8988T (cell line): ENCODE data around the gene NELFA.

Experiments used
- DNase-seq: peaks from one replicate; pipeline ENCODE4 v3.0.0; 2011

The NELFA gene

DNA sequence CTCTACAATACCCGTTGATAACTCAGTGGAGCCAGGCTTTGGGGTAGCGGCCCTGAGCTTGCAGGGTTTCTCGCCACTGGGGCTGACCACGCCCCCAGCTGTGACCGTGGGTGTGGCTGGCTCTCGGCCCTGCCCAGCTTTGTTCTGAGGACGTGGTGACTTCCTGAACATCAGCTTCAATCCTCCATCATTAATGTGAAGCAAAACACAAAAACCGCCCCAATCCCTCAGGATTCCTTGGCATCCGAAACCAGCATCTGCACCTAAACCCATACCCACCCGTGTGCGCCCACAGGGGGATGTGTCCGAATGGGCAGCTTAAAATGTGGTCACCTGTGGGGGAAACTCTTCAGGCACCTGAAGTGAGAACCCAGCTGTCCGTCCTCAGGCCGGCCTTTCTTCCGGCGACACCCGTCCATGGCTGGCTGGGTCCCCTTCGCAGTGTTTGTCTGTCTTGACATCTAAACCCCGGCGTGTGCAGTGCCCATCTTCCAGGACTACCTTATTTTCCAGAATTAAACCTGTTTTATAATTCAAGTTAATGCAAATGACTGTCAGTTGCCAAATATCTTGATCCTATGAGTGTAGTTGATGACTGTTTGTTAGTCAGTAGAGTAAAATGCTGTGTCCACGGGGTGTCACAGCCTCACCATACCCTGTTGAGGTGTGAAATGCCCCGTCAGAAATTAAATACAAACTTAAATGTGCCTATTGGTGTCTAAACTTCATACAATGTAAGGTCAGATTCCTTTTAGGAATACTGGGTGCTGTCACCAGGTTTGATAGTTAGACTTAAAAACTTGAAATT lies 27.3 kb downstream of the NELFA start:
- DNase-seq = no peak

DNA sequence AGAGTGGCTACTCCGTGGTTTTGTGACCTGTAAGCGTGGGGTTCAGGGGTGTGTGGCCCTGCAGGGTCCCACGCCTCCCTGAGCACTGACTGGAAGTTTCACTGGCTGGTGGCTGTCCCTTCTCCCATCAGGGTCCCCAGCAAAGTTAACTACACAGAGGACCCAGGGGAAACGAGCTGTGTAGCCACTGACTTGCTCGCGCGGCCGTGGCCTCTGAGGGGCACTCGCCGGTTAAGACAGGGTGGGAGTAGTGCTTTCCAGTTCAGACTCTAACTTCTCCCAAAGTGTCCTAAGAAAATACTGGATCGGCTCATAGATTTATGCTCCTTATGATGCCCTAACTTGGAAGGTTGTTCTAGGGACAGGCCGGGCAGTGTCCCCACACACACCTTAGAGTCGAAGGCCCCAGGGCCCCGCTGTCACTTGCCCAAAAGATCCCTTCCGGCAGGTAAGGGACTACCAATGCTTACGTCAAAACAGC lies 28.2 kb downstream of the NELFA start:
- DNase-seq = no peak

DNA sequence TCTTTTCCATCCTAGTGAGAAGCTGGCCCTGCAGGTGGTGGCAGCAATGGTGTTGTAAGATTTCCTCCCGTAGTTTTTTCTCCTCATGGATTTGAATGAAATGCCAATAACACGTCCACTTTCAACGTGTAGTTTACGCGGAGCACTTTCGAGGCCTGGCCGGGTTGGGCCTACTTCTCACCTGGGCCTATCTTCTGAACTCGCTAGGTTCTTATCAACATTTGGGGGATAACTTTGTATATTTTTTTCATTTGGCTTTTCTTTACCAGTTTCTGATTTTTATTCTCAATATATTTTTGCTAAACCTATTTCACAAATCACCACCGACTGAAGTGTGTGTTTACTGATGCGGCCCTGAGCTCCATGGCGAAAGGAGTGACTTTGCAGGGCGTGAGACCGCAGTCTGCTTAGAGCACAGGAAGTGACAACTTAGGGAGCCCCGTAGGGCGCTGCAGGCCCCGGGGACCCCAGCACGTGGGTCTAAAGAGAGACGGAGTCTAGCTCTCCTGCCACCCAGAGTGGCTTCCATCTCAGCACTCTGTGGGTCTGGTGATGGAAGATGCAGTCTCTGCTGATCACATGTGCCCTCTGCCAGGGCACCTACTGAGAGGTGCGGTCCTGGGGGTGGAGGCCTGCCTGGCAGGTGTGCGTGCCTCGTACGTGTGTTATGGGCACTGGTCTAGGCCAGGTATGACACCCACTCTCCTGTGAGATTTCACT lies 29.1 kb downstream of the NELFA start:
- DNase-seq = no peak

DNA sequence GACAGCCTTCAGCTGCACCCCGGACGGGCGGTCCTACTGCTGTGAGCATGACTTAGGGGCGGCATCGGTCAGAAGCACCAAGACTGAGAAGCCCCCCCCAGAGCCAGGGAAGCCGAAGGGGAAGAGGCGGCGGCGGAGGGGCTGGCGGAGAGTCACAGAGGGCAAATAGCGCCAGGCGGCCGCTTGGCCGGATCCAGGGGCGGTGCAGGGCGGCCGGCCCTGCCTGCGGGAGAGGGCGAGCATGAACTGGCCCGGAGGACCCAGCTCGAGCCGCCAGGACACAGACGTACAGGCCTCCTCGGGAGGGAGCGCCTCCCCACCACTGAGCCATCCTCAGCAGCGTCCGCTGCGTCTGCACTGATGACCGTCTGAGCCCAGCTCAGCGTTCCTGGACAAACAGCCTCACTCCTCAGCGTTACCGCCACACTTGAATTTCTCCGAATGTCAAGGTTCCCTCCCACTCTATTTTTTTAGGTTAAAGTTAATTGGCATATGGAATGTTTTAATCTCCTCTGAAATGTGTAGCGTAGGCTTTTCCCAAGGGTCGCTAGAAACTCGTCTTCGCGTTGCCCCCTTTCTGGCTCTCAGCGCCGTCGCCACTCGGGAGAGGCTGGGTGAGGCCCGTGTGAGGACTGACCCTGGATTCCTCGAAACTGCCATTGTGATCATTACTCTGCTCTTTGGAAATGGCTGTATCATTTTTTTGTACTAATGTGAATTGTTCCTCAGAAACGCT lies 29.9 kb downstream of the NELFA start:
- no peak for DNase-seq

DNA sequence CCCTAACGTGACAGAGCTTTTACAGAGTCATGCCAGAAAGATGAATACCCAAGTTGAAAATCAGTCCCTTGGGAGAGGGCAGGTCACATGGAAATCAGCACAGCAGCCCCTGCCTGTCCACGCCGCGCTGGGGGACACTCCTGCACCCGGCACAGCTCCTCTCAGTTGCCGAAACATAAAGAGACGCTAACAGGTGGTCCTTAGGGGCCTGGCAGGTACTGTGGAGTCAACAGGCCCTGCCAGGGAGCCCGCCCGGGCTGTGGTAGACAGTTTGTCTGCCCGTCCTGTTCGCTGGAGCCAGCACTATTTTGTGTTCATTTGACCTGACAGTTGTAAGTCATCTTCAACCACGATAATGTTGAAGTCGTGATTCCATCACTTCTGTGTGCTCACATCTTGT lies 30.5 kb downstream of the NELFA start:
- DNase-seq = no peak

DNA sequence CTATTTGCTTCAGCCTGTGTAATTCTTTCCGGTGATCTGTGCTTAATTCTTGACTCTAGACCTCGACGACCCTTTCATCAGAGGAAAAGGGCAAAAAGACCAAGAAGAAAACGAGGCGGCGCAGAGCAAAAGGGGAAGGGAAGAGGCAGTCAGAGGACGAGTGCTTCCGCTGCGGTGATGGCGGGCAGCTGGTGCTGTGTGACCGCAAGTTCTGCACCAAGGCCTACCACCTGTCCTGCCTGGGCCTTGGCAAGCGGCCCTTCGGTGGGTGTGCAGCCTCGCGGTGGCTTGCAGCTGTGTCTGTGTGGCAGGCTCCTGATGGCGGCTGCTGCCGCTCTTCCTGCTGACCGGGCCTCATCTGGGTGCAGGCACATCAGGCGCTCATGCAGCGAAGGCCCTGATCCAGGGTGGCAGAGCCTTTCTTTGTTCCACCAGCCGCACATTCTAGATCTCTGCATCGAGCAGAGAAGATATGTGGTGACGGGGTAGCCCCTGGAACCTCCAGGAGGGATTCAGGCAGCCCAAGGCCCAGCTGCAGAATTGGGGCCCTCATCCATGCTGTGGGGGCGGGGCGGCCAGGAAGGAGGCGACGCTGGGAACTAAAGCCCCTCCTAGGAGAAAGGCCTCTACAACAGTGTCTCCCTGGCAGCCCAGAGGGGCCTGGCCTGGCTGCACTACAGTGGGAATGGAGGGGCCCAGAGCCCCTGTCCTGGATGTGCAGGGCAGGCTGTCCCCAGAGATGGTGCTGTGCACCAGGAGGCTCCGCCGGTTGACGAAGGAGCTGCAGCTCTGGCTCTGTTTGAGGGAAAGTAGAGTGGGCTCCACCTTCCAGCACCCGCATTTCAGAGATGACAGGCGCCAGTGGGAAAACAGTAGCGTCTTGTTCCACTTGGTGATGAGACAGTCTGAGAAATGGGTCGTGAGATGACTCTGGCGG lies 32.1 kb downstream of the NELFA start:
- no peak for DNase-seq

DNA sequence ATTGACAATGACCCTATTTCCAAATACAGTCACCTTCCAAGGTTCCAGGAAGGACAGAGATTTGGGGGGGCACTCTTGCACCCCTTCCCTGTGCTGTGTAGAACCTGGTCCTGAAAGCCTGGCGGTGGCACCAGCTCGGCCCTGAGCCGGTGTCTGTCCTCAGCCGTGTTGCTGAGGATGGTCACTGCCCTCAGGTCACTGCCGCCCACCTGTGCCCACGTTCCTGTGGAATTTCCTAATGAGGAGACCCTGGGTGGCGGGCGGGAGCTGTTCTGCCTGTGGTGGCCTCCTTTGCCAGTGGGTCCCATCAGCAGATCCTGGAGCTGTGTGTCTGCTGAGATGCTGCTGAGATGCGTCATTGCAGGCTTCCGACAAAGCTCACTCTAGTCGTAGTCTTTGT lies 32.9 kb downstream of the NELFA start:
- no peak for DNase-seq

DNA sequence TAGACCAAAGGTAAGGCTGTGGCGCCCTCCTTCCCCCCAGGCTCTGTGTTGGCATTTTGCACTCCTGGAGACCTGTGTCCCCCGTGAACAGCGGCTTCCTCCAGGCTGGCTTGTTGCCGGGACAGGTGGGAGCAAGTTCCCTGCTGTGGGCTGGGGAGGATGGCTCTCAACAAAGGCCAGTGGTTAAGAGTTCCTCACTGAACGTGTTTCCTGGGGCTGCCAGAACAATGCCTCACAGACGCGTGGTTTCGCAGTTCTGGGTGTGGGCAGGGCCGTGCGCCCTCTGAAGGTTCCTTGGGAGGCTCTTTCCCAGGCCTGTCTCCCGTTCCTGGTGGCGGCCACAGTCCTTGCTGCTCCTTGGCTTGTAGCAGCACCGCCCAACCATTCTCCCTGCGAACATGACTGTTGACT lies 33.4 kb downstream of the NELFA start:
- no peak for DNase-seq

DNA sequence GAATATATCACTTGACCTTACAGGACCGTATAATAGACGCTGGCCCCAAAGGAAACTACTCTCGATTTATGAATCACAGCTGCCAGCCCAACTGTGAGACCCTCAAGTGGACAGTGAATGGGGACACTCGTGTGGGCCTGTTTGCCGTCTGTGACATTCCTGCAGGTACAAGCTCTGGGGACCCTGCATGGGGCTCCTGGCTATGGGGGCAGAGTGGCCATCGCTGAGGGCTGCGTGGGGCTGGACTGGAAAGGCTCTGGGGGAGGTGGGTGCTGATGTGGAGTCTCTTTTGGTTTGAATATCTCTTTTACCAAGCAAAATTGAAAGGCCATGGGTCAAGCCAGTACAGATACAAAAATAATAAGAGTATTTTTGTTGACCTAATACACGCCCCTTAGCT lies 33.9 kb downstream of the NELFA start:
- no peak for DNase-seq

DNA sequence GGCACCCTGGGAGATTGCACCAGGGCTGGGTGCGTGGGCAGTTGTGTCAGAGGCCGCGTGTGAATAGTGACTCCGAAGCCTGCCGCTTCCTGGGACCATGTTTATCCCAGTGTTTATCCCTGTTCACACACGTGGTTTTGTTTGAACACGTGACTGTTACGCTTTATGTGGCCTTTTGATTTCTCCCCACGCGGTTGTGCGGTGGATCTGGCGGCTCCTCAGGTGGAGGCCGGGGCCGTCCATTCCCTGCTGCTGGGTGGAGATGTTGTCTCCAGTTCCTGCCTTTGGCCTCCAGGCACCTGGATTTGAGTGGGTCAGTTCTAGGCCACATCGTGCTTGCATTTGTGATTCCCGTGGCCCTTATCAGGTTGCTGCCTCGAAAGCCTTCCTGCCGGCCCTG lies 35.1 kb downstream of the NELFA start:
- no peak for DNase-seq

DNA sequence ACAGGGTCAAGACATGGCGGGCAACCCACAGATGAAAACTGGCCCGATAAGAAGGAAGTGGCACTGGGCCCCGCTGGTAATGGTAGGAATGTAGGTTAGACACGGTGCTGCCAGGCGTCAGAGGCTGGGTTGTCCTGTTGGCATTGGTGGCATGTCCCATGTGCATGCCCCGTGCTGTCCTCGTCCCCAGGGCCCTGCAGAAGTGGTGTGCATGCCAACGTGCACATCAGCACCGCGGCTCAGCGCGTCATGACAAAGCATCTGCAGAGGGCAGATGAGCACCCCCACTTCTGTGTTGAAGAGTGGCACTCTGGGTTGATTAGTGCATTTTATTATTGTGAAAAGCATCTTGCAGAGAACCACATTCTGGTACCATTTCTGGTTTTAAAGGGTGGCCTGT lies 35.6 kb downstream of the NELFA start:
- DNase-seq = no peak

DNA sequence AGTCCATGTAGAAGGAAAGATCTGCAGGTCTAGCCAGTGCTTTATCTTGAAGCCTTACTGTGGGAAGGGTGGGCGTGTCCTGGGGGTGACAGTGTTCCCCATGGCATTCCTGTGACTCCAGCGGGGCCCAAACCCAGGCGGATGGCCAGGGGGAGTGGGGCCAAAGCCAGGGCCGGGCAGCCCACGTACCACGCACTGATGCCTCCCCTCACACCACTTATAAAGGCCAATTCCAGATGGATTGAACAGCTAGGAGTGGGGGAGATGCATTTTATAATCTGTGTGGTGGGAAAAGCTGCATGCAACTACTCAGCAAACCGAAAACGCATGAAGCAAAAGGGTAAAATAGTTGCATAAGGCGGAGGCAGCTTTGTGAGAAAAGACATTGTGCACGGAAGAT lies 36.4 kb downstream of the NELFA start:
- DNase-seq = no peak

DNA sequence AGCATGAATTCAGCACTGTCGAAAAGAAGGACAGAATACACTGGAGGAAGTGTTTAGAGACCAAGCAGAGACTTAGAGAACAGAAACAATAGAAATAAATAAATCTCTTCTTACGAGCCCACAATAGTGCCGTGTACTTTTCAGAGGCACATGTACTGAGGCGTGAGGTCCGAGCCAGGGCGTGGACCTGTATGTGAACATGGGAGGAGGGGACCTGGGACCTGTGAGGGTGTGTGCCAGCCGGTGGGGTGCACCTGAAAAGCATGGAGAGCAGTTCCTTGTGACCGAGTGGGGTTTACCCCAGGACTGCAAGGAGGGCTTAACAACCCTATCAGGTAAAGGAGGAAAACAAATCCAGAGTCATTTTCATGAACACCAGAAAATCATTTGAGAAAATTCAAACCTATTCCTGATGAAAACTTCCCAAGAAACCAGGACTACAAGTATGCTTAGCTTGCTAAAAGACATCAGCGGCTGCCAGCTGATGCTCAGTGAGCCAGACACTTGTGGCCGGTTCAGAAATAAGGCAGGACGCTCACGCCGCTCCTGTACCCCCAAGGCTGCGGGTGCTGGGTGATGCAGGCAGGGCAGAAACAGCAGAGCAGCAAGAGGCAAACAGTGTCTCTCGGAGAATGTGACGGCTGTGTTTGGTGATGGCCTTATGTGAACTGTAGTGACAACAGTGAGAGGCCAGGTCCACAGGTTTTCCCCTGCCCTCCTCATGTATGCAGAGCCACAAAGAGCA lies 37.1 kb downstream of the NELFA start:
- no peak for DNase-seq

DNA sequence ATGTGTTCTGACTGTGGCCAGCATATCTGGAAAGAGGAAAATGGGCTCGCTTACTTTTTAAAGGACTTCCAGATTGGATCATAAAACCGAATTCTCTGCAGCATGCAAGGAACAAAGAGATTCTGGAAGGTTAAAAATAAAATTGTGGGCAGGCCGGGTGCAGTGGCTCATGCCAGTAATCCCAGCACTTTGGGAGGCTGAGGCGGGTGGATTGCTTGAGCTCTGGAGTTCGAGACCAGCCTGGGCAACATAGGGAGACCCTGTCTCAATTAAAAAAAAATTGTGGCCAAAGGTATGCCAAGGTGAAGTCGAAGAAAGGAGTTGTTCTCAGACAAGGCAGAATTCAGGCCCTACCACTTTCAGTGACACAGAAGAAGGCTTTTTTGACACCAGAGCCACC lies 37.8 kb downstream of the NELFA start:
- DNase-seq = no peak

DNA sequence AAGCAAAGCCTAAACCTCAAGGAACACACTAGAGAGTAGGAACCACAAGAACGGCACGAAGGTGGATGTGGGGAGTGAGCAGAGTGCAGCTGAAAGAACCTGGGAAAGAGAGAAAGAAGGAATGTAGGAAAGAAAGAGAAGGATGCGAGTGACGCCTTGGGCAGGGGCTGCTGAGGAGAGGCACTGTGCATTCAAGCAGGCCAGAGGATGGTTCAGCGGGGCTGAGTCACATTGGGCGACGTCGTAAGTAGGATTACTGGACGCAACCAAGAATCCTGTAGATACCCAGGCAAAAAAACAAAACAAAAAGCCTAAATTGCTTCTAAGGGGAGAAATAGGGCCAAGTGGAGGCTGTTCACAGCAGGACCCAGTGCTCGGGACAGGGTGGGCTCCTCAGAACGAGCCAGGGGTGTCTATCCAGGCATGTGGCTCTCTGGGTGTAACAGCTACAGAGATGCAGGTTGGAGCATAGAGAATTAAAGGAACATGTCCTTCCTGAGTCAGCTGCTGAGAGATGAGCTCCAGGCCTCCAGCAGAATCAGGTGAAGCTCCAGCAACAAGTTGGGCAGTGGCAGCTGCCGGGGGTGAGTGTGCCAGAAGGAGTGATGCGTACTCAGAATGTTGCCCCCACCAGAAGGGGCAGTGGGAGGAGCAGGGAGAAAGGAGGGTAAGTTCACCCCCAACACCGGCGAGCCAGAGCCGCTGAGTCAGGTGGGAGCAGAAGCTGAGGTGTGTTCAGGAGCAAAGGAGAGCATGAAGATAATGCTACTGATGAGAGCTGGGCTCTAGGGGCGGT lies 38.6 kb downstream of the NELFA start:
- DNase-seq = no peak

DNA sequence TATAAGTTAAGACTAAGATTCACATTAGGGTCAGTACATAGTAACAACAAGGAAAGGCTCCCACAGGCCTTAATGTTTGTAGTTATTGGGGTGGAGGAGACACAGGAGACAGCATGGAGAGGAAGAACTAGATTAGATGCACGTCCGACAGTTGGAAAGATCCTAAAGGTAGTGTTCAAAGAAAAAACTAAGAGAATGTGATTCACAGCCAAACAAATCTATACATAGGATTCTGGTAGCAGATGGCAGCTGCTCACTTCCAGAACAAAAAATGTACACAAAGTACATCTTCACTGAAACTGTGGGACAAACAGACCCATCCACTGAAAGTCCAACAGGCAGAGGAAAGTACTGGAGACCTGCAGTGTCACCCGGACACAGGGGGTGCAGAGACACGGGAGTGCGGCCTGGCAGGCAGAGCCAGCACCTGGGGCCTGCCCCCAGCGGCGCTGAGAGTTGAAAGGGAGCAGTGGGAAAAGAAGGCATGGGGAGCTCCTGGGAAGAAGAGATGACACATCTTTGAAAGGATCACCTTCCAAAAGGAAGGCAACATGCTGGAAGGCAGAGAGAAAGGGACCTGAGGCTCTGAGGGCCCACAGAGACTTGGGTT lies 40.0 kb downstream of the NELFA start:
- DNase-seq = no peak

DNA sequence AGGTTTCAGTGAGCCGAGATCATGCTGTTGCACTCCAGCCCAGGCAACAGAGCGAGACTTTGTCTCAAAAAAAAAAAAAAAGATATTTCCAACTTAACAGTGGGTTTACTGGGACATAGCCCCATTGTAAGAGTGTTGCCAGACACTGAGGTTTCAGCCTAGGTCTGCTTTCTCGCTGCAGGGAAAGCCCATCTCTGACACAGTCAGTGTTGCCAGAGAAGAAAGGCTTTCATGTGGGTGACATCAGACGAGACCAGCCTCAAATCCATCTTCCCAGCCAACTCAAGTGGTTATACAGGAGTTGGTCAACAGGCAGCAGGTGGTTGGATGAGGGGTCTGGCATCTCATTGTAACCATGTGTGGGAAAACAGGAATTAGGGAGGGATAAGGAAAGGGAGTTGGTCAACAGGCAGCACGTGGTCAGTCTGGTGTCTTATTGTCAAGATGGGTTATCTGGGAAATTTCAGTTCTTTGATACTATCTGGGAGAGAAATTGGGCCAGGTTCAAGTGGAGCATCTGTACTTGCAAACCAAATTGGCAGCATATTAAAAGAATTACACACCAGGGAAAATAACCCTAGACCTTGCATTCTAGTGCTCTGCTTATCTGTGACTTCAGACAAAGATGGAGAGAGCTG lies 41.1 kb downstream of the NELFA start:
- DNase-seq = no peak

DNA sequence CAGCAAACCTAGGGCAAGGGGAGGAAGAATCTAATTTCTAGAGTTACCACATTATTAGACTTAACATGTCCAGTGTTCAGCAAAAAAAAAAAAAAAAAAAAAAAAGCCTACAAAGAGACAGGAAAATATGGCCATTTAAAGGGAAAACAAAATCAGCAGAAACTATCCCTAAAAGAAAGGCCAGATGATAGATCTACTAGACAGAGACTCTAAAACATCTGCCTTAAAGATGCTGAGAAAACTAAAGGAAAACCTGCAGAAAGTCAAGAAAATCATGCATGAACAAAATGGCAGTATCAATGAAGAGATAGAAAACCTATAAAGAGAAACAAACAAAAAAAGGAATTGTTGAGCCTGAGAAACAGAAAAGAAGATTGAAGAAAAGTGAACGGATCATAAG lies 43.8 kb downstream of the NELFA start:
- no peak for DNase-seq

DNA sequence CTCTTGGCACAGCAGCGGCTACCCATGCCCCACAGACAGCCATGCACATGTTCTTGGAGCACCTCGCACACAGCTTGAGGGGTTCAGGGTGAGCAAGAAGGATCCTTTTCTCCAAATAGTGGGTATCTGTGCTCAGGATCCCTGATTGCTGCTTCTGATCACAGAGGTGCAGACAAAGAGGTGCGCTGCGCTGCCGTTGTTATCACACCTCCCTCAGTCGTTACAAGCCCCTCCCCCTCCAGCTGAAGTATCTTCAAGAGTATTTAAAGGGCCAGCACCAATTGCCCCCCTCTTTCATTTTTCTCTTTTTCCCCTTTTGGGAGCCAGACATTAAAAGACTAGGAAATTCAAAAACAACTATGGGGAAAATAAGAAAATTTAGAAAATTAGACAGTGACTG lies 44.3 kb downstream of the NELFA start:
- no peak for DNase-seq

DNA sequence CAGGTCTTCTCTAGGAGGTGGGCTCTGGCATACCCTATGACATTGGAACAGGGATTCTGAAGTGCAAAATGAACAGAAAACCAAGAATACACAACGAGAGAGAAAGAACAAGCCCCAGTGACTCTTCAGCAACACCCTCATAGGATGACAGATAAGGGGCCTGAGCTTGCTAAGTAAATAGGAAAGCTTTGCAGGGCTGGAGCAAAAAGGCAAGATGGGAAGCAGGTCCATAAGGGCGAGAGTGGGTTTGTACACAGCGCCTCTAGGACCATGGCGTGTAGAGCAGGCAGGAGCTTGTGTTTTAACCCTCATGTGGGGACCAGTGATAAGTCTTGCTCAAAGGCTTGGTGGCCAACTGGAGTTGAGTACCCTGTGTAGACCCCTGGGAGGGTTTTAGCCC lies 45.8 kb downstream of the NELFA start:
- DNase-seq = no peak
